LoVo (cell line): ENCODE results near the gene MAGEL2.

Experiments used
- DNase-seq: peaks from one replicate; pipeline ENCODE4 v3.0.0-alpha.2; 2016; ENCODE audit warnings: low spot score

MAGEL2 gene

GRCh38 chr15:23647421-23648370, at the start of gene MAGEL2:
Gene MAGEL2 (minus strand): TSS chr15:23647867. CDS start chr15:23647742, 125 bp downstream.
- DNase-seq: no peak

- no peak for DNase-seq
Measured at GRCh38 chr15:23695282-23695681, 47.6 kb upstream of the MAGEL2 start.

DNA sequence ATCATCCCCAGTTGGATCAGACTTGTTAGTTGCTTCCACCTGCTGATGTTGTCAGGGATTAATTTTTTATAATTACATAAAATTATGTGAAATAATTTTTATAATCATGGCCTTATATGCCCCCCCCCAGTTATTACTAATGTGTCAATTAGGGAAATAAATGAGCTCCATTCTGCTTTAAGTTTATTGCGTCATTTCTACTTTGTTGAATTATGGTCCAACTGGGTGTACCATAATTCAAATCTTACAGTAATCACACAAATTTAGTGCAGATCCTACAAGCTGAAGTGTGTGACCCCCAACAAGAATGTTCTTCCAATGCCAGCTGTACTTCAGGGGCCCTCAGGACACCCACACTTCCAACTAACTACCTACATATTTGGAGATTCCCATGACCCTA, 46.9 kb upstream of the MAGEL2 start:
- DNase-seq: no peak

- no peak for DNase-seq
Measured at GRCh38 chr15:23690450-23690852, 42.8 kb upstream of the MAGEL2 start.

- DNase-seq: no peak
Measured at GRCh38 chr15:23690015-23690414, 42.3 kb upstream of the MAGEL2 start.

- no peak for DNase-seq
Measured at GRCh38 chr15:23687143-23687470, 39.4 kb upstream of the MAGEL2 start, which contains the start of gene NDN. Gene NDN (minus strand): TSS chr15:23687305. CDS start chr15:23687217, 88 bp downstream.

DNA sequence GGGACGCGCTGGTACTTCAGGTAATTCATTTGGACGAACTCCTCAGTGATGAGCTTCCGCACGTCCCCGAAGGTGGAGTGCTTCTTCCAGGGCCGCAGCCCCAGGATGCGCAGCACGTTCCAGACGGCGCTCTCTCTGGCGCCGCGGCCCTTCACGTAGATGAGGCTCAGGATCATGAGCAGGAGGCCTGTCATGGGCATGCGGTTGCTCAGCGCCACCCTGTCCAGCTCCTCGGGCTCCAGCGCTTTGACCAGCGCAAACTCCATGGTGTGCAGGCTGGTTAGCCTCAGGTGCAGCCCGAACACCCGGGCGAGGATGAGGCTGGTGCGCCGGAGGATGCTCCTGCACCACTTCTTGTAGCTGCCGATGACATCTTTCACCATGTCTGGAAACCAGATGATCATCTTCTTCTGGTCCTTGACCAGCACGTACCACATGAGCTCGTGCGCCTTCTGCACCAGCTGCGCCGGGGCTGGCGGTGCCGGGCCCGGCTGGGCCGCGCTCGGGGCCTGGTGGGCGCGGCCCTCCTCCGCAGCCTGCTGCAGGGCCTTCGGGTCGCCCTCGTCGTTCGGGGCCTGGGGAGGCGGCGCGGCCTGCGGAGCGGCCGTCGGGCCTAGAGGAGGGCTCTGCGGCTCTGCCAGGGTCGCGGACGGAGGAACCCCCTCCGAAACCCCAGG, 38.9 kb upstream of the MAGEL2 start:
- DNase-seq: no peak

DNA sequence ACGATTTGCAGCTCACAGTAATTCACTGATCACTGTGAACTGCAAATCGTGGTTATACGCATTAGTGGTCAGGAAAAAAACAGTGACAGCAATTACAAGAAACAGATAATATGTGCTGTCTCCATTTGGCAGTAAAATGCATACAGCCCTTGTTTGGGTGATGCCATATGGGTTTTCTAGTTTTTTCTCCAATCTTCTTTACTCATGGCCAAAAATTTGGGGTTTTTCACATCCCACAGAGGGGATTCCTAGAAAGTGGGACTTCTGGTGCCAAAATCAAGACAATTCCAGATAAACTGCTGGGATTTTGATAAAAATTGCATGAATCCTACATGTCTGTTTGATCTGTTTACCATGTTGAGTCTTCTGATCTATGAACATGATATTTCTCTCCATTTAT, 23.8 kb upstream of the MAGEL2 start:
- no peak for DNase-seq

DNA sequence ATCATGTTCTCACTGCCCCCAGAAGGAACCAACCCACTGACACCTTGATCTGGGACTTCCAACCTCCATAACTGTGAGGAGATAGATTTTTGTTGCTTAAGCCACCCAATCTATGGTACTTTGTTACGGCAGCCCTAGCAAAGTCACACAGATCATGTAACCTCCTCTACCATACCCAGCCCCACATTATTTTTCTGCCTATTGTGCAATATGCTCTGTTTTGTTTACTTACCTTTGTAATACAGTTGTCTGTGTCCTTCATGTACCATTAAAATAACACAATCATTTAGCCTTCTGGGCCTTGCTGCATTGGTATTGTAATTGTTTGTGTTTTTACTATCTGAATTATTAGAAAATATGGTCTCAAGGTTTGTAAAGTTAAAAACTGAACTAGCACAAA, 23.3 kb upstream of the MAGEL2 start:
- no peak for DNase-seq

DNA sequence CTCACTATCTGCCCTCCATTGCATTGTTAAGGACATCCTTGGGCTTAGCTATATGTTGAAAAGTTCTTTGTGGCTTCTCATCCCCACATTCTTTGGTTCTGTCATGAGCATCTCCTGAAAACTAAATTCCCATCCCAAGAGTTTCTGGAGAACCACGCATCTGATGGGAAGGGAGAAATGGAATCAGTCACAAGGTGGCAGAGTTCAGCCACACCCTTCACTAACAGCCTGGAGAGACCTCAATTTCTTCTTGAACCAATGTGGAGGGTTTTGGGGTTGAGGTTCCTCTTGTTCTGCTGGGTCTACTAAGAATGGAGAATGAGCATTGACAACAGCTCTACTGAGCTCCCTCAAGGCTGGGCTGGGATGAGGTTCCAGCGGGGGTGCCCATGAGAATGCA, 15.6 kb upstream of the MAGEL2 start:
- DNase-seq: no peak

DNA sequence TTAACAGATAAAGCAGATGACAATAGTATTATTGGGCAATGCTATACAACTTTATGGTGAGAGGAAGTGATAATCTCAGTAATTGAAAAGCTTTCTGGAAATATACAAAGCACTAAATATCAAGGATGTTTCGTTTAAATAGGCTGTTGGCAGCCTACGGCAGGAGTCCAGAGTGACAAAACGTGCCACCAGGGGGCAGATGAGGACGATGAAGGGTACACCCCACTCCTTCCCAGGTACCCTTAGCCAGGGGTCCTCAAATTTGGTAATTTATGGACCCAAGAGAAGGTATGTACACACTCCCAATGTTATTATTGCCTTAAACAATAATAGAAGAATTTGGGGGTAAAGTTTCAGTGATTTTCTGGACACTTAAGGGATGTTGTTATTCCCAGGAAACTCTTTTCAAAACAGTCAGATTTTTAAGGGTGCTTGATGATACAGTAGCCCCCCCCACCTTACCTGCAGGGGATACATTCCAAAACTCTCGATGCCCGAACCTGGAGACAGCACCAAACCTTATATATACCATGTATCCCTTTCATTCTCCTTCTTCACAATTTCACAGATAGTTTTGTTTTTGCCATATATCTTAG, 1.4 kb upstream of the MAGEL2 start:
- DNase-seq: no peak

- no peak for DNase-seq
Measured at GRCh38 chr15:23647001-23647295, 719 bp downstream of the MAGEL2 start.

GRCh38 chr15:23646165-23647000, 1.3 kb downstream of the MAGEL2 start:
- DNase-seq: no peak

DNA sequence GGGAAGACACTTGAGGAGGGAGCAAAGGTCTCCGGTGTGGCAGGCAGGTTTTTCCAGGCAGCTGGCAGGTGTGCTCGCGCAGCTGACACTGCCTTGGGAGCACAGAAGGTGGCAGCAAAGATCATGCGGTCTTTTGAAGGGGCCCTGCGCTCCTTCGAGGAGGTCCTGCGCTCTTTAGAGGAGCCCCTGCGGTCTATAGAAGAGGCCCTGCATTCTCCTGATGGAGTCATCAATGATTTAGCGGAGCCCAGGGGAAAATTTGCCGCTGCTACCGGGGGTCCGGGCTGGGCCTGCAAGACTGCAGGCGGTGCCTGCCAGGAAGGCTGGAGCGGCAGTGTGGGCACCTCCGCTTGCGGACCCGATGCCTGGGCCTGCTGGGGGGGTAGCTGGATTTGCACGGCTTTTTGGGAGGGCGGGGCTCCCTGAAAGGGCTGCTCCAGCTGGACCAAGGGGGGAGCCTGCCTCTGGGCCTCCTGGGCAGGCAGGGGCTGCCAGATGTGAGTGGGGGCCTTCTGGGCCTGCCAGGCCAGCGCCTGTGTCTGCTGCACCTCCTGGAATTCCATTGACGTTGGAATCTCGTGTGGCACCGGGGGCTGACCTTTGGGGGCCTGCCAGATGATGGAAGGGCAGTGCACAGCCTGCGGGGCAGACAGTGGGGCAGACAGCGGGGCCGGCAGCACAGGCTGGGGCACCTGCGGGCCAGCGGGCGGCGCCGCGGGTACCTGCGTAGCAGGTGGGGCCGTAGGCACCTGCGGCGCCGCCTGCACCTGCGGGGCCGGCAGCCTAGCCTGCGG, 2.1 kb downstream of the MAGEL2 start:
- DNase-seq: no peak

DNA sequence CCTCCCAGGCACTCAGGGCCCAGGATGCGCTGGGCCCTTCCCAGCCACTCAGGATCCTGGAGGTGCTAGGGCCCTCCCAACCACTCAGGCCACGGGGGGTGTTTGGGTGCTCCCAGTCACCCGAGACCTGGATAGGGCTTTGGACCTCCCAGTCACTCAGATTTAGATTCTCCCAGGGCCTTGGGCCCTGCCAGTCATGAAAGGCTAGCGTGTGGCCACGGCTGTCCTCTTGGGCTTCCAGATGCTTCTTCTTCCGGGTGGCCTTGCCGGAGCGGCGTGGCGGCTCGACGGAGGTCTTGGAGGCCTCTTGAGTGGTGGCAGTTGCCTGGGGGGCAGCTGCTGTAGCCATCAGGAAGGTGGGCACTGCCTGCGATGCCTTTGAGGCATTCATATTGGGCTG, 2.8 kb downstream of the MAGEL2 start:
- DNase-seq: no peak

GRCh38 chr15:23642413-23643044, 5.1 kb downstream of the MAGEL2 start:
- peak; percentile 72 for DNase-seq

DNA sequence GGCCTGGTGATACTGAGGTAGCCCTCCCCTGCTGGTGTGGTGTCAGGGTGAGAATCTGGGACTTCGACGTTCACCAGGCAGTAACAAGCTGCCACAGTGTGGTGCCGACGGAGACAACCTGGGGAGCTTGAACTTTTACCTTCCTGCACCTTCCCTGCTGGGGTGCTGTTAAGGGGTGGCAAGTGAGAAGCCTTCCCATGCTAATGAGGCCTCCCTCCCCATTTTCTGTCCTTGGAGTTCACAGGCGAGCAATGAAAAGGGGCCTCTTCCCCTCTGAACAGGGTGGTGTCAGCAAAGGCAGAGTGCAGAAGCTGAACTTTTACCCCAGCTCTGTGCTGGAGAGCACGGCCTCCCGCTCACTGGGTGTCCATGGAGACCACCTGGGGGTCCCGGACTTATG, 13.5 kb downstream of the MAGEL2 start:
- no peak for DNase-seq

DNA sequence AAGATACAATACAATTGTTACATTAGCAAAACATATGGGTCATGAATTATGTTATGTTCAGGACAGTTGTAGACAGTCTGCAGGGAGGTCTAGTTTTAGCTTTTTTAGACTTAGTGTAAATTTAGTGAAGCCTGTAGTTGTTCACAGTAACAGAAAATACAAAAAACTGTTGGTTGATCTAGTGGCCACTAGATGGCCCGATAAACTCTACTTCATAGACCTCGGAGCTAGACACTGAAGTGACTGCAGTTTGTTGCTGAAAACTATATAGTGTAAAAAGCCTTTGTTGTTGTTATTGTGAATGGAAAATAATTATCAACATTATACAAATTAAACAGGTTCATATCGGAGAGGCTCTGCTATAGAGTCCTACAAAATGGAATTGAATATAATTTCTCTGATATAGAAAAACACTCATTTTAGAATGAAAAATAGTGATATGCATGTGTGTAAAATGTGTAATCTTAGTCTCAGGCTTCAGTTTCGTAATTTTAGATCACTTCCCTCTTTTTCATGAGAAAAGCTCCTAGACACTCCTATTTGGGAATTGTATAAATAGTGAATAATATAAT, 18.3 kb downstream of the MAGEL2 start:
- DNase-seq: peak; percentile 22

GRCh38 chr15:23628612-23629233, 18.9 kb downstream of the MAGEL2 start:
- DNase-seq: no peak

DNA sequence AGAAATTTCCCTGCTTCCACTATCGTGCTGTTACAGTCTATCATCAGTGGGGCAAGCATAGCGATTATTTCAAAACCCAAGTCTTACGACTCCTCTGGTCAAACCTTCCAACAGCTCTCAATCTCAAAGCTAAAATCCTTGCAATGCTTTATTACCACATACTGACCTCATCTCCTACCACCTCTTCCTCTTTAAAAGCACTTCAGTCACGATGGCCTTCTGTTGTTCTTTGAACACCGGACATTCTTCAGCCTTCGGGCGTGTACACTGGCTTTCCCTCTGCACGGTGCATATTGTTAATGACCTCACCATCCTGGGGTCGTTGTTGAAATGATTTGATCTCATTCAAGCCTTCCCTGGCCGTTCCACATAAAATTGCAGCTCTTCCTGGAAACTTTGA, 31.1 kb downstream of the MAGEL2 start:
- no peak for DNase-seq
